PC-9 (cell line): Measurements from ENCODE around the gene GPR148. TPM values are rescaled to one million over a fixed set of nuclear protein-coding genes. Genes with fewer than 3 reads are reported as not detected.

Experiments
- BruUV-seq: library from RNA; stranded (reverse); fragments of 400-500 nt; replicated peaks from 2 replicates; lab custom pipeline; 2021; lab: Mats Ljungman, UMichigan
- CTCF ChIA-PET: fragments of 300-600 bp; sonication (Branson Sonifier 250); formaldehyde crosslinking; loops from one replicate; lab custom pipeline; 2022; ENCODE audit warnings: antibody characterized with exemption; lab: Charles Lee
- POLR2A ChIA-PET: fragments of 300-600 bp; sonication (Branson Sonifier 250); formaldehyde crosslinking; loops from one replicate; lab custom pipeline; 2022; ENCODE audit warnings: antibody characterized with exemption; ENCODE audit not compliant: unreplicated experiment; lab: Charles Lee
- DNase-seq, 2 experiments: peaks; one replicate each; pipeline versions ENCODE4 v3.0.0 to v3.0.0-alpha.2; 2015 to 2022; ENCODE audit warnings: mixed read lengths in 1 of 2
- H2AFZ ChIP-seq: fragments of 200-600 bp; sonication (generic); 2 replicates; pipeline ENCODE4 v1.8.1; 2017; ENCODE audit warnings: antibody characterized with exemption
- H3F3A ChIP-seq: fragments of 200-600 bp; sonication (generic); 2 replicates; pipeline ENCODE4 v1.8.1; 2017; ENCODE audit warnings: antibody characterized with exemption, mild to moderate bottlenecking, low read depth; ENCODE audit not compliant: insufficient read depth
- H3K27ac ChIP-seq: fragments of 200-600 bp; sonication (generic); 2 replicates; pipeline ENCODE4 v1.6.1; 2016; ENCODE audit warnings: mixed run types
- H3K27me3 ChIP-seq: fragments of 200-600 bp; sonication (generic); 2 replicates; pipeline ENCODE4 v1.6.1; 2016; ENCODE audit warnings: low read depth, mixed run types; ENCODE audit not compliant: insufficient read depth
- H3K36me3 ChIP-seq: fragments of 200-600 bp; sonication (generic); 2 replicates; pipeline ENCODE4 v1.6.1; 2016; ENCODE audit warnings: low read depth, mixed run types
- H3K4me1 ChIP-seq: fragments of 200-600 bp; sonication (generic); replicated peaks from 2 replicates; pipeline ENCODE4 v1.6.1; 2016; ENCODE audit warnings: mixed run types; ENCODE audit not compliant: insufficient read depth
- H3K4me2 ChIP-seq: fragments of 200-600 bp; sonication (generic); 2 replicates; pipeline ENCODE4 v1.6.1; 2017; ENCODE audit warnings: mixed run types
- H3K4me3 ChIP-seq: fragments of 200-600 bp; sonication (generic); 2 replicates; pipeline ENCODE4 v1.6.1; 2016; ENCODE audit warnings: mixed run types
- H3K79me2 ChIP-seq: fragments of 200-600 bp; sonication (generic); 2 replicates; pipeline ENCODE4 v1.6.1; 2017; ENCODE audit warnings: low read depth, mixed run types
- H3K9me2 ChIP-seq: fragments of 200-600 bp; sonication (generic); 2 replicates; pipeline ENCODE4 v1.8.1; 2017; ENCODE audit warnings: mild to moderate bottlenecking; ENCODE audit not compliant: insufficient read depth
- H3K9me3 ChIP-seq: fragments of 200-600 bp; sonication (generic); 2 replicates; pipeline ENCODE4 v1.8.1; 2016; ENCODE audit warnings: low read depth; ENCODE audit not compliant: insufficient read depth
- H4K20me1 ChIP-seq: fragments of 200-600 bp; sonication (generic); 2 replicates; pipeline ENCODE4 v1.8.1; 2017; ENCODE audit not compliant: insufficient read depth
- CTCF ChIP-seq: fragments of 200-600 bp; sonication (generic); conservative IDR thresholded peaks from 2 replicates; pipeline ENCODE4 v1.6.1; 2017; ENCODE audit warnings: mixed run types, antibody characterized with exemption, mild to moderate bottlenecking, moderate library complexity
- EZH2 ChIP-seq: fragments of 200-600 bp; sonication (generic); IDR thresholded peaks from 2 replicates; pipeline ENCODE4 v1.8.0; 2017; ENCODE audit warnings: antibody characterized with exemption, low read depth
- intact Hi-C: fragments of 100-400 bp; cut with micrococcal nuclease; formaldehyde crosslinking; loops from one replicate; pipeline ENCODE4 v1.10.0; 2022; ENCODE audit not compliant: unreplicated experiment
- total RNA-seq: library from RNA; stranded (reverse); gene quantifications from 2 replicates; pipeline ENCODE4 v1.2.3, GENCODE V29; 2021

GPR148 gene
- total RNA-seq, 1 experiment from 2014 or later = not detected

DNA sequence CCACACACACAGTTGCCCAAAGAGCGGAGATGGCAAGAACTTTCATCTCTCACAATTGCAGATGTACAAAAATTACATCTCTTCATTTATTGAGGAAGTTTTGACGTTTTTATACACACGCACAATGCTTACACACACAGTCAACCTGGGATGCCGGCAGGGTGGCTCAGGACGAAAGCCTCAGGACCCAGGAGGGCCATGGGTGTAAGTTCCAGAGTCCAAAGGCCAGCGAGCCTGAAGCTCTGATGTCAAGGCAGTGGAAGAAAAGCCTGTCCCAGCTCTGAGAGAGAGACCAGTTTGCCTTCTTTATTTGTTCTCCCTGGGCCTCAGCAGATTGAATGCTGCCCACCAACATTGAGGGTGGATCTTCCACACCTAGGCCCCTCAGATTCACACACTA is 36.6 kb downstream of the GPR148 start:
- no peak overlapping the region for H2AFZ ChIP-seq
- H4K20me1 ChIP-seq = no peaks in the 10 kb centered on the region
- no peaks in the 10 kb centered on the region for H3K4me1 ChIP-seq
- no peak overlapping the region for H3K4me3 ChIP-seq
- H3F3A ChIP-seq = no peaks in the 10 kb centered on the region
- no TSS peak for BruUV-seq
- intact Hi-C loops = no loop called here
- H3K9me3 ChIP-seq = no peaks in the 10 kb centered on the region
- no peak for DNase-seq
- H3K4me2 ChIP-seq = no peak overlapping the region
- ChIA-PET CTCF (no interaction called here), POLR2A (no interaction called here)
- TF ChIP-seq EZH2 (no peak), CTCF (no peak)
- H3K36me3 ChIP-seq = no peaks in the 10 kb centered on the region
- no peaks in the 10 kb centered on the region for H3K79me2 ChIP-seq
- H3K9me2 ChIP-seq = no peaks in the 10 kb centered on the region
- H3K27me3 ChIP-seq = peaks cover 85% of the 10 kb centered on the region
- no peak overlapping the region for H3K27ac ChIP-seq

- no peak overlapping the region for H3K4me2 ChIP-seq
- intact Hi-C loops = no loop called here
- H3K9me3 ChIP-seq = no peaks in the 10 kb centered on the region
- no peak for DNase-seq
- no peaks in the 10 kb centered on the region for H3K36me3 ChIP-seq
- POLR2A ChIA-PET = no interaction called here
- no peaks in the 10 kb centered on the region for H3K9me2 ChIP-seq
- BruUV-seq = no TSS peak
- H4K20me1 ChIP-seq = no peaks in the 10 kb centered on the region
- no peaks in the 10 kb centered on the region for H3K79me2 ChIP-seq
- H3K4me3 ChIP-seq = no peak overlapping the region
- no peaks in the 10 kb centered on the region for H3F3A ChIP-seq
- H2AFZ ChIP-seq = no peak overlapping the region
- H3K27ac ChIP-seq = no peak overlapping the region
- H3K4me1 ChIP-seq = no peaks in the 10 kb centered on the region
- peaks cover 79% of the 10 kb centered on the region for H3K27me3 ChIP-seq
- TF ChIP-seq CTCF = no peak
- TF ChIP-seq EZH2 = no peak
- CTCF ChIA-PET = no interaction called here
These were observed 37.2 kb downstream of the GPR148 start for GRCh38 chr2:130766037-130766436.

DNA sequence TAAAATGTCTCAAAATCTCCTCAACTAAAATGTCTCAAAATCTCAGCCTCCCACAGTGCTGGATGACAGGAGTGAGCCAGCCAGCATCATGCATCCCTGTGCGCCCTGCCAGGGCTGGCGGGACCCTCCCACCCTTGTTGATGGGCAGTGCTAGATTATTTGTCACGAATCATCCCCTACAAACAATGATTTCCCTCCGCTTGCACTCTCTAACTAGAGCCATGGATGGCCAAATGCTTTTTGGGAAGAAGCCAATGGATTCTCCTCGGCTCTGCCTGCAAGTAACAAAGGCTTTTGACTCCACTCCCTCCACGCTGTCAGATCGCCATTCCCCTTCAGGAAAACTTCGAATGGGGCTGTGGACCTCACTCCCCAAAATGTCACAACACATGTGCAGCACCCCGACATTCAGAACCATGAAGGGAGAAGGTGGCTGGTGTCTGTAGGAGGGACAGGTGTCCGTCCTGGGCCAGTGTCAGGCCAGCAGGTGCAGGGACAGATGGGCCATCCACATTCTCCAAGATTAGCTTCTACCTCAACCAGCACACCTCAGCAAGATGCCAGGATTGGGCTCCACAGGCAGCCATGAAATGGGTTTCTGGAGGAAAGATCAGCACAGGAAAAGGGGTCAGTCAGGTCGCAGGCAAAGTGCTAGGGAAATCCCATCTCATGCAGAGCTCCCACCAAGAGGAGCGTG is 38.0 kb downstream of the GPR148 start:
- no peak overlapping the region for H3K4me3 ChIP-seq
- TF ChIP-seq EZH2 (no peak), CTCF (no peak)
- no peaks in the 10 kb centered on the region for H3K9me2 ChIP-seq
- DNase-seq = no peak
- H3K27ac ChIP-seq = no peak overlapping the region
- BruUV-seq = no TSS peak
- H3K4me1 ChIP-seq = no peaks in the 10 kb centered on the region
- no peaks in the 10 kb centered on the region for H3K36me3 ChIP-seq
- H3F3A ChIP-seq = no peaks in the 10 kb centered on the region
- H4K20me1 ChIP-seq = no peaks in the 10 kb centered on the region
- CTCF ChIA-PET = no interaction called here
- H3K9me3 ChIP-seq = no peaks in the 10 kb centered on the region
- no peaks in the 10 kb centered on the region for H3K79me2 ChIP-seq
- H3K27me3 ChIP-seq = peaks cover 73% of the 10 kb centered on the region
- intact Hi-C loops = no loop called here
- POLR2A ChIA-PET = no interaction called here
- no peak overlapping the region for H3K4me2 ChIP-seq
- no peak overlapping the region for H2AFZ ChIP-seq
